Activated T-helper 1 cell treated with anti-CD3 and anti-CD28 coated beads, Interleukin-12 subunit alpha, Interleukin-12 subunit beta, Interleukin-2, Interleukin-4 antibody, amounts not matched to agents 30 ng/mL and 10 ng/mL and 1 ng/mL, durations not matched to agents 14 hours and 24 hours and 36 hours (primary cell): ENCODE results near the gene CROCC2. TPM values are rescaled to one million over a fixed set of nuclear protein-coding genes. Genes with fewer than 3 reads are reported as not detected.

Experiments used
- DNase-seq: peaks from one replicate; pipeline ENCODE4 v3.0.0; 2021; ENCODE audit warnings: low spot score
- H3K27ac Mint-ChIP-seq: one replicate; pipeline ENCODE4 v1.8.0; 2021; ENCODE audit warnings: mild to moderate bottlenecking, mixed read lengths
- H3K27me3 Mint-ChIP-seq: one replicate; pipeline ENCODE4 v1.8.0; 2022; ENCODE audit warnings: mild to moderate bottlenecking, moderate library complexity, mixed read lengths; ENCODE audit not compliant: insufficient read depth
- H3K36me3 Mint-ChIP-seq: one replicate; pipeline ENCODE4 v1.8.0; 2021; ENCODE audit warnings: low read depth, mixed read lengths
- H3K4me1 Mint-ChIP-seq: one replicate; pipeline ENCODE4 v1.8.0; 2021; ENCODE audit warnings: low read depth, mixed read lengths
- H3K4me3 Mint-ChIP-seq: one replicate; pipeline ENCODE4 v1.8.0; 2021; ENCODE audit warnings: mild to moderate bottlenecking, moderate library complexity, mixed read lengths
- H3K9me3 Mint-ChIP-seq: one replicate; pipeline ENCODE4 v1.8.0; 2021; ENCODE audit warnings: mixed read lengths
- intact Hi-C: fragments of 100-400 bp; cut with micrococcal nuclease; formaldehyde crosslinking; loops from one replicate; pipeline ENCODE4 v1.15.1; 2024
- total RNA-seq: library from RNA; stranded (reverse); gene quantifications from 2 replicates; pipeline ENCODE4 v1.2.3, GENCODE V29; 2022

Gene CROCC2
- total RNA-seq, 1 donor from 2014 or later = not detected

GRCh38 chr2:240871071-240871958 lies 34.8 kb upstream of the CROCC2 start:
- no peak for DNase-seq
- Mint-ChIP-seq H3K27ac (no peak overlapping the region), H3K9me3 (no peaks in the 10 kb centered on the region), H3K4me1 (no peaks in the 10 kb centered on the region), H3K4me3 (no peak overlapping the region), H3K27me3 (peaks cover 3% of the 10 kb centered on the region), H3K36me3 (no peaks in the 10 kb centered on the region)
- intact Hi-C loops = no loop called here

DNA sequence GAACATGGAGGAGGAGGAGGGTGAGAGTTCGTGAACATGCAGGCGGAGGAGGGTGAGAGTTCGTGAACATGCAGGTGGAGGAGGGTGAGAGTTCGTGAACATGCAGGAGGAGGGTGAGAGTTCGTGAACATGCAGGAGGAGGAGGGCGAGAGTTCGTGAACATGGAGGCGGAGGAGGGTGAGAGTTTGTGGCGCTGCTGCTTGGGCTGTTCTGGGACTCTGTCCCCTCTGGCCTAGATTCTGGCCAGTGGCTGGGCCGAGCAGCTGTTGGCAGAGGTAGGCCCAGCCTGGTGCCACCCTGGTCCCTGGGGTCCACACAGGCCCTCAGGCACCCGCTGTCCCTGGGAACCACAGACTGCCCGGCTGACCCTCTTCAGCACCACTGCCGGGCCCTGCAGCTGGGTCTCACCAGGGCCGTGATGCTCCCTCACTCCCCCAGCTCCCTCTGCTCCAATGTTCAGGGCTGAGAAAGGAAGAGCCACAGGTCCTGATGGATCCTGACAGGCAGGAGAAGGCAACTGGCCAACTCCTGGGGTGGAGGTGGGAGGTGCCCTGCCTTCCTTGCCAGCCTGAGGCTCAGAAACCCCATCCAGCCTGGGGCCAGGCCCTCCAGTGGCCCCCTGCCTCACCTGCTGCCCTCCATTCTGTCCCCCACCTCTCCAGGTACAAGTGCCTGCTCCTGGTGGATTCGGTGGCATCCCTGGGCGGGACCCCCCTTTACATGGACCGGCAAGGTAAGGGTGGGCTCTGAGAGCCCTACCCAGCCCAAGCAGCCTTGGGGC lies 33.6 kb upstream of the CROCC2 start:
- no peaks in the 10 kb centered on the region for H3K9me3 Mint-ChIP-seq
- H3K4me1 Mint-ChIP-seq = no peaks in the 10 kb centered on the region
- intact Hi-C loops = no loop called here
- DNase-seq = no peak
- H3K27ac Mint-ChIP-seq = no peak overlapping the region
- H3K4me3 Mint-ChIP-seq = no peak overlapping the region
- H3K36me3 Mint-ChIP-seq = no peaks in the 10 kb centered on the region
- H3K27me3 Mint-ChIP-seq = no peaks in the 10 kb centered on the region

- no peak overlapping the region for H3K27ac Mint-ChIP-seq
- DNase-seq = no peak
- no peaks in the 10 kb centered on the region for H3K36me3 Mint-ChIP-seq
- H3K4me3 Mint-ChIP-seq = no peak overlapping the region
- intact Hi-C loops = no loop called here
- H3K9me3 Mint-ChIP-seq = no peaks in the 10 kb centered on the region
- H3K4me1 Mint-ChIP-seq = no peaks in the 10 kb centered on the region
- H3K27me3 Mint-ChIP-seq = no peaks in the 10 kb centered on the region
Observed at GRCh38 chr2:240873098-240873788, 32.9 kb upstream of the CROCC2 start.

DNA sequence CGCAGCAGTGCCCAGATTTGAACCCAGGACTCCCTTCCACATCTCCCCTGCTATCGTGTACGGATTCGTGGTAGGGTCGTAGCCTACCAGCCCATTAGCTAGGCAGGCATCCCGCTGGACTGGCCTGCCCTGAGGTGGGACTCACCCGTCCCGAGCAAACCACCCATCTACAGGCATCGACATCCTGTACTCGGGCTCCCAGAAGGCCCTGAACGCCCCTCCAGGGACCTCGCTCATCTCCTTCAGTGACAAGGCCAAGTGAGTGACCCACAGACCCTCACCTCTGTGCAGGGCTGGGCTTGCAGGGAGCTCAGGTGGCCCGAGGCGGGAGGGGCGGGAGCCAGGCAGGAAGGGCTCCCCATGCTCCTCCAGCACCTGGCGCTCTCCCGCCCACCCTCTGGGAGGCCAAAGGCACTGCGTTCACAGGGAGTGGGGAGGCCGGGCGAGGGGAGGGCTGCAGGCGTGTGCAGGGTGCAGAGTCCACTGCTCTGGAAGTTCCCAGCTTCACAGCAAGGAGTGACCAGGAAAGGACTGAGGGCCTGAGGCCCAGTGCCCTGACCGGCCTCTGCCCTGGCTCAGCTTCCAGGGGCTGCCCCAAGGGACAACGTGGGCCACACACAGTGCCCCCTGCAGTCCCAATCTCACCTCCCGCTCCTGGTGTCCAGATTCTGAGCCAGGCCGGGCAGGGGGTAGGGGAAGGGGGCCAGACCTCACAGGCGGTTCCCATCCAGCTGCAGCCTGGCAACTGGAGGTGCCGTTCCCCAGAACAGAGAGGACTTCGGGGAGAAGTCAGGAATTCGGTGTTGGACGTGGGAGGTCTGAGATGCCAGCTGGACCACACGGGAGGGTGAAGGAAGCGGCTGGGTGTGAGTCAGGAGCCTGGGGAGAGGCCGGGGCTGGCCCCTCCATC lies 32.1 kb upstream of the CROCC2 start:
- Mint-ChIP-seq H3K4me1 (no peaks in the 10 kb centered on the region), H3K9me3 (no peaks in the 10 kb centered on the region), H3K27ac (no peak overlapping the region), H3K4me3 (no peak overlapping the region), H3K36me3 (no peaks in the 10 kb centered on the region), H3K27me3 (no peaks in the 10 kb centered on the region)
- intact Hi-C loops = no loop called here
- DNase-seq = no peak

DNA sequence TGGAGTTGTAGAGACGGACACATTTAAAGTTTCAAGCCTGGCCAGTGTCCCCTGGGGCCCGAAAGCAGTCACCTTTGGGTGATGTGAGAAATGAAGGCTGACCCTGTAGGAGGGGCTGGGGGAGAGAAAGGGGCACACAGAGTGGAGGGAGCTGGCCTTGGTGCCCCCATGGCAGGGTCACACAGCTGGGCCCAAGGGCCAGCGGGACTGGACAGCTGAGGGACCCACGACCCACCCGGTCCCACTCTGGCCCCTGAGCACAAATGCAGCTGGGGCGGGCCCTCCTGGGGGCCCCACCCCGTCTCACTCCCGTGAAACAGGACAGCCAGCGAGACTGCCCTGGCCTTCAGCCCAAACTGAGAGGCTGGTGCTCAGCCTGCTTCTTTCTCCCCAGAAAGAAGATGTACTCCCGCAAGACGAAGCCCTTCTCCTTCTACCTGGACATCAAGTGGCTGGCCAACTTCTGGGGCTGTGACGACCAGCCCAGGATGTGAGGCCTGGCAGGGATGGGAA lies 31.4 kb upstream of the CROCC2 start:
- no peak overlapping the region for H3K4me3 Mint-ChIP-seq
- H3K27ac Mint-ChIP-seq = no peak overlapping the region
- H3K27me3 Mint-ChIP-seq = no peaks in the 10 kb centered on the region
- H3K4me1 Mint-ChIP-seq = no peaks in the 10 kb centered on the region
- H3K36me3 Mint-ChIP-seq = no peaks in the 10 kb centered on the region
- intact Hi-C loops = no loop called here
- DNase-seq = no peak
- H3K9me3 Mint-ChIP-seq = no peaks in the 10 kb centered on the region

DNA sequence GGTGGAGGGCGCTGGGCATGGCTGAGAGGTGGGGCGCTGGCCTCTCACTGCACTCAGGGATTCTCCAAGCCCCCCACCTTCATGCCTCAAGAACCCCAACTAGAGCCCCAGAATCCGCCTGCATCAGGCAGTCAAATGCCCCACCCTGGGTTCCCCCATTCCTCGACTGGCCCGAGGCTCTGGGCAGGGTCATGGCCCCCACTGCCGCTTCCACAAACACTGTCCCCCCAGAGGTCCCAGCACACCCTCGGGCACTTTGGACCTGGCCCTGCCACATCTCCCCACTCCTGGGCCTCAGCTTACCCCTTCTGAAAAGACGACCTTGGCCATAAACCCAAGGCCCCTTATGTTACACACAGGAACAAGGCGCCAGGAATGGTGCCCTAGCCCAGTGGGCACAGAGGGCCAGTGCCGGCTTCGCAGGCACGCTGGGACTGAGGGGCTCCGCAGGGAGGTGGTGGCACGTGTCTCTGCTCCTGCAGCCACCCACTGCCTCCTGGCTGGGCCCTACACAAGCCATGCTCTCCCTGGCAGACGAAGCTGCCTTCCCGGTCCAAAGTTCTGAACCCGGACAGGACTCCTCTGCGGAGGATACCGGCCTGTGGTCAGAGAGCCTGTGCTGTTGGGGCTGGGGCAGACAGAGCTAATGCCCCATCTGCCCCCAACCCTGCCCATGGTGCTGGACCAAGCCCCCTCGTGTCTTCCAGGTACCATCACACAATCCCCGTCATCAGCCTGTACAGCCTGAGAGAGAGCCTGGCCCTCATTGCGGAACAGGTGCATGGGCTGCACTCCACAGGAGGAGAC lies 30.7 kb upstream of the CROCC2 start:
- no peaks in the 10 kb centered on the region for H3K27me3 Mint-ChIP-seq
- H3K4me1 Mint-ChIP-seq = no peaks in the 10 kb centered on the region
- intact Hi-C loops = no loop called here
- no peaks in the 10 kb centered on the region for H3K9me3 Mint-ChIP-seq
- no peak overlapping the region for H3K4me3 Mint-ChIP-seq
- H3K27ac Mint-ChIP-seq = no peak overlapping the region
- DNase-seq = no peak
- no peaks in the 10 kb centered on the region for H3K36me3 Mint-ChIP-seq

DNA sequence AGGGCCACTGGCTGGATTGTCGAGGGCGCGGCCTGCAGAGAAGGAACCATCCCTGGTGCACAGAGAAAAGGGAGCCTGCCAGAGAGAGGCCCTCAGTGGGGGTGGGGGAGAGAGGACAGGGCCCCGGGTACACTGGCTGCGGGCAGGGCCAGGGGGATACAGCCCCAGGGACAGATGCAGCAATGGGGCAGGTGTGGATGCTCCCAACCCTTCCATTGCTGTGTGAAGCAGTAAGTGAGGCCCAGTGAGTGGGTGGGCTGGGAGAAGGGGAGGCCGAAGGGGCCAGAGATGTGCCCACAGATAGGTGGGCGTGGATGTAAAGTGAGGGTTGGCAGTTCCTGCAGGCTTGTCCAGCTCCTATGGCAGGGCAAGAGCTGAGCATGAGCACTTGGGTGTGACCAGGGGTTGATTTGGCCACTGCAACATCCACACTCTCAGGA lies 30.1 kb upstream of the CROCC2 start:
- H3K4me1 Mint-ChIP-seq = no peaks in the 10 kb centered on the region
- DNase-seq = no peak
- no peak overlapping the region for H3K4me3 Mint-ChIP-seq

DNA sequence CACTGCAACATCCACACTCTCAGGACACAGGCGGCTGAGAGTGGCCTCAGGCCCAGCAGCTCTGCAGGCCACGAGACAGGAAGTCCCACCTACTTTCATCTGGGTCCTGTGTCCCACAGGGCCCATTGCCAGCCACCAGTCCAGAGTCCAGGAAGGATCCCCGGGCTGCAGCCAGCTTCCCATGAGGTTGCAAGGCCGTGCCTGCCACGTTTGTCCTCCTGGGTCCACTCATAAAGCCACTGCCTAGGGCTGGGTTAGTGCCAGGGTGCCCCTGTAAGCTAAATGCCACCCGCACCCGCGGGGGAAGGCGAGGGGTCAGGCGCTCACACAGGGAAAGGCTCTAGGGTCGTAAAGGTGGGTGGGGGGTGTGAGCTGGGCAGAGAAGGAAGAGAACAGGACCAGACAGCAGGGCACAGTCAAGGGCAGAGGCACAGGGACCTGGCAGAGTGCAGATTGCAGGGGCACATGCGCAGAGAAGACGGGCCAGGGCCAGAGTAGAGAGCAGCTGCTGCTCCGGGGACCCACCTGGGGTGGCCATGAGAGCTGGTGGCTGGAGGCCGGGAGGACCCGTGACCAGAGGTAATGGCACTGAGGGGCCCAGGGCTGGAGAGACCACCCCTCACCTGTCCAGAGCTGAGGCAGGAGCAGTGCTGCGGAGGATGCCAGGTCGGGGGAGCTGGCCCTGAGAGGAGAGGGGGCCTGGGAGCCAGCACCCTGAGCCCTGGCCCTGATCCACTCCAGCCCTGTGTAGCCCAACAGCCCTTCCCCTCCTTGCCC lies 29.5 kb upstream of the CROCC2 start:
- Mint-ChIP-seq H3K4me3 (no peak overlapping the region), H3K9me3 (no peaks in the 10 kb centered on the region)

More for the DNA sequence above, 30.1 kb upstream of the CROCC2 start:
- intact Hi-C loops = no loop called here
- peaks cover 3% of the 10 kb centered on the region for H3K27me3 Mint-ChIP-seq
- no peak overlapping the region for H3K27ac Mint-ChIP-seq
- H3K36me3 Mint-ChIP-seq = no peaks in the 10 kb centered on the region
- no peaks in the 10 kb centered on the region for H3K9me3 Mint-ChIP-seq

GRCh38 chr2:240877460-240878340 lies 28.4 kb upstream of the CROCC2 start:
- peaks cover 7% of the 10 kb centered on the region for H3K27me3 Mint-ChIP-seq
- no peaks in the 10 kb centered on the region for H3K9me3 Mint-ChIP-seq
- H3K4me1 Mint-ChIP-seq = no peaks in the 10 kb centered on the region
- H3K27ac Mint-ChIP-seq = no peak overlapping the region
- no peak overlapping the region for H3K4me3 Mint-ChIP-seq
- no peak for DNase-seq
- intact Hi-C loops = no loop called here
- no peaks in the 10 kb centered on the region for H3K36me3 Mint-ChIP-seq

More for the DNA sequence above, 29.5 kb upstream of the CROCC2 start:
- Mint-ChIP-seq H3K36me3 (no peaks in the 10 kb centered on the region), H3K27ac (no peak overlapping the region), H3K4me1 (no peaks in the 10 kb centered on the region), H3K27me3 (peaks cover 5% of the 10 kb centered on the region)
- no peak for DNase-seq
- intact Hi-C loops = no loop called here

- no peak for DNase-seq
- intact Hi-C loops = no loop called here
- Mint-ChIP-seq H3K27me3 (peaks cover 7% of the 10 kb centered on the region), H3K4me3 (no peak overlapping the region), H3K9me3 (no peaks in the 10 kb centered on the region), H3K27ac (no peak overlapping the region), H3K36me3 (no peaks in the 10 kb centered on the region), H3K4me1 (no peaks in the 10 kb centered on the region)
Observed at GRCh38 chr2:240878341-240878936, 27.7 kb upstream of the CROCC2 start.
